HG03558 (cell line): ENCODE measurements around the gene PHF20.
"Not testable (repeated sequence)": the region's sequence is repeated elsewhere in the genome, so short reads cannot be mapped to it uniquely, and the experiment has no call there.

Experiments
- ATAC-seq: cut with Tn5 transposase; IDR thresholded peaks from one replicate; pipeline ENCODE4 v1.9.1; 2021; ENCODE audit warnings: moderate number of reproducible peaks; ENCODE audit not compliant: unreplicated experiment; ENCODE audit errors: extremely low read depth

Gene PHF20

DNA sequence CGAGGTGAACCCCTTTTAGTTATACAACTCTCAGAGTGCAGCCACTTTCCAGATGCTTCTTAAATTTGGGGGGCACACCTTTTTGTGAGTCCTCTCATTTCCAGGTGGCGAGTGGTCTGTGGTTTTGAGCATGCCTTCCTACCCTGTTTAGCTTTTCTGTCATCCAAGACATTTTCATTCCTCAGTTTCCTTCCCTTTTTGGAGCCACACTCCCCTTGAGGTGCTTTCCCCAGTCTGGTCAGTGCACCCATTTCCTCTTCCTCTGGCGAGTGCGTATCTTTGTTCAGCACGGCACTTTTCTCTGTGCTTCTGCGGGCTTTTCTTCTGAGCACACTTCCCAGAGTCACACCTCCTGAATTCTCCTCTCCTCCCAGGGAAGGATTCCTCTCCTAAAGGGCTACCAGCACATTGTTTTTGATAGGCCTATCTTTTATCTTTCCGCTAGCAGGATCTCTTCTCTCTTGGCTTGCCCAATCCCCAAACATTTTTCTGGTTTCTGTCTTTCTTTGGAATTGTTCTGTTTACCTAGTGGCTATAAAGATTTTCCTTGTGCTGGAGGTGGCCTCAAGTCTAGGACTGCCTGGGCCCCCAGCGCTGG lies 1.4 kb downstream of the PHF20 start:
- ATAC-seq, result no peak

DNA sequence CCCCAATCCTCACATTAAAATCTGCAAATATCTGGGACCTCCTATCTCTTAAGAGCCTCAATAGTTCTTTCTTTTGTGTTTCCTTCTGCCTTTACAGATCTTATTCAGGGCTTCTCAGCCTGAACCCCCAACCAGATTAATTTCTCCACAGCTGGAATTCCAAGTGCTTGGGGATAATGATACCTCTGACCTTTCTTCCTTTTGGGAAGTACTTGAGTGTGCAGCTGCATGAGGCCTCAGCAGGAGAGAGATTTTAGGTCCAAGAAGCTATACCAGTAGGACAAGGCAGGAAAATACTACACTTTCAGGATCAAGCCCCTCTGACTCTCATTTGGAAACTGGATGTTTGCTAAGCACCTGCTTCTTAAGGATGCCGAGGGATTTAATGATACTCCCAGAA lies 2.6 kb downstream of the PHF20 start:
- no peak for ATAC-seq

DNA sequence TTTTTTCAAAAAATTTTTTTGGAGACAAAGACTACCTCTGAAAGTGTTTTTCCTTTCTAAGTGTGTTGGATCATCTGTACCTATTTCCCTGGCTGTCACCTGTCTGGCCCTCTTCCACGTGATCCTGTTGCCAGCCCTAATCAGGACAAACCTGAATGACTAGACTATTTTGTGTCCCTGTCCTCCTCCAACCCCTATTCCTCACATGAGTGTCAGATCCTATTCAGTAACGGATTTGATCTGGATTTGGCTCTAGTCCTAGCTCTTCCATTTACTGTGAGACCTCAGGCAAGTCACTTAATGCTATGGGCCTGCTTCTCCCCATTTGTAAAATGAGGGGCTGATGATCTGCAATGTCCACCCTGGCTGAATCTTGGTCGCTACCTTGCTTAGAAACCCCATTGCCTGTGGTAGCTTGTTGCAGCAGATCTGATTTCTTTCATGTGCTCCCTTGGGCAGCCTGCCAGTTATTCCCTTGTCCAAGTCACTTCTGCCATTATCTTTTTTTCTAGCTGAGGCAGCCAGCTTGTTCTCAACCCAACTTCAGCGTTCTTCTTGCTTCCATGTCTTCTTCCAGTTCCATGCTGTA lies 4.8 kb downstream of the PHF20 start:
- no peak for ATAC-seq

DNA sequence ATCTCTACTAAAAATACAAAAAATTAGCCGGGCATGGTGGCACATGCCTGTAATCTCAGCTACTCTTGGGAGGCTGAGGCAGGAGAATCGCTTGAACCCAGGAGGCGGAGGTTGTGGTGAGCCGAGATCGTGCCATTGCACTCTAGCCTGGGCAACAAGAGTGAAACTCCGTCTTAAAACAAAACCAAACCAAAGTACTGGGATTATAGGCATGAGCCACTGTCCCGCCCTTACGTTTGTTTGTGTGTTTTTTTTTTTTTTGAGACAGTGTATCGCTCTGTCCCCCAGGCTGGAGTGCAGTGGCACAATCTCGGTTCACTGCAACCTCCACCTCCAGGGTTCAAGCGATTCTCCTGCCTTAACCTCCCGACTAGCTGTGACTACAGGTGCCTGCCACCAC lies 12.0 kb downstream of the PHF20 start:
- ATAC-seq, result not testable (repeated sequence)

DNA sequence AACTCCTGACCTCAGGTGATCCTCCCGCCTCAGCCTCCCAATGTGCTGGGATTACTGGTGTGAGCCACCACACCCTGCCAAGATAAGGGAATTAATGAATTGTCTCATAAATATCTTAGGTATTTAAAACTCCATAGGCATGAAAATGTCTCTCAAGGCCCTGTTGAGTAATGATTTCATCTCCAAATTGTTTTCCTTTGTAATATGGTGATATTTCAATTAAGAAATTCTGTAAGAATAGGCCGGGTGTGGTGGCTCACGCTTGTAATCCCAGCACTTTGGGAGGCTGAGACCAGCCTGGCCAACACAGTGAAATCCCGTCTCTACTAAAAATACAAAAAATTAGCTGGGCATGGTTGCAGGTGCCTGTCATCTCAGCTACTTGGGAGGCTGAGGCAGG lies 13.7 kb downstream of the PHF20 start:
- ATAC-seq, result not testable (repeated sequence)

DNA sequence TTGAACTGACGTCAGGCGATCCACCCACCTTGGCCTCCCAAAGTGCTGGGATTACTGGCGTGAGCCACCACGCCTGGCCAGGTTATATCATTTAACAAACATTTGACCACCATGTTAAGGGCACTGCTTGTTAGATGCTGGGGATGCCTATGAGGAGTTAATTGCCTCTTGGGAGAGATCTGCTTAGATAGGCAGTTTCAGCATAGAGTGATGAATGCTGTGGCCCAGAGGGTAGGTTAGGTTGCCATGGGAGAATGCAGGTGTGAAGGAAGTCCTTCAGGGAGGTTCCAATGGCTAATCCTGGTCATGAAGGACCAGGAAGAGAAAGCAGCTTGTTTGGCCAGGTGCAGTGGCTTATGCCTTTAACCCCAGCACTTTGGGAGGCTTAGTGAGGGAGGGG lies 17.0 kb downstream of the PHF20 start:
- no peak for ATAC-seq

DNA sequence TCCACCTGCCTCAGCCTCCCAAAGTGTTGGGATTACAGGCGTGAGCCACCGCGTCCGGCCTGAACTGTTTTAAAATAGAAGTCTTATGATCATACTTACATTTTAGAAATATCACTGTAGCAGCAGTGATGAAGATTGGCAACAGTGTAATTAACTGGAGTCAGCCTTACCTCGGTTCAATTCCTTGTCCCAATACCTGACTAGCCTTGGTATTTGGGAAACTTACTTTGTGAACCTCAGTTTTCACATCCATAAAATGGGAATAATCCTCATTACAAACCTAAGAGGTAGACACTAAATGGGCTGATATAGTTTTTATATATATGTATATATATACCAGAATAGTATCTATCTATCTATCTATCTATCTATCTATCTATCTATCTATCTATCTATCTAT lies 19.3 kb downstream of the PHF20 start:
- no peak for ATAC-seq

DNA sequence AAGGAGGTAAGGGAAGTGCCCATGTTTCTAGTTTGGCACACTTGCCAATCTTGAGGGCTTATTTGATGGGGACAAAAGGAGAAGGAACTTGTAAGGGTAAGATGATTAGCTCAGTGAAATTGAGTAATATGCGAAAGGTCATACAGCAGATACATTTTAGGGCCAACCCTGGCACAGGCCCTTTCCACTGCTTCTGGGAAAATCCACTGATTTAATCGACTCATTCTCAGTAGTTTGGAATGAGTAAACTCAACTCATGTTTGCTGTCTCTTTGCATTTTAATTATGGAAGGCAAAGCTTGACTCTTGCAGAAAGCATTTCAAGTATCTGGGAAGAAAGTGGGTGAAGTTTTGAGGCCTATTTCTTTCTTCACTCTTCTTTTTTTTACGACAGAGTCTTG lies 20.0 kb downstream of the PHF20 start:
- ATAC-seq, result no peak

DNA sequence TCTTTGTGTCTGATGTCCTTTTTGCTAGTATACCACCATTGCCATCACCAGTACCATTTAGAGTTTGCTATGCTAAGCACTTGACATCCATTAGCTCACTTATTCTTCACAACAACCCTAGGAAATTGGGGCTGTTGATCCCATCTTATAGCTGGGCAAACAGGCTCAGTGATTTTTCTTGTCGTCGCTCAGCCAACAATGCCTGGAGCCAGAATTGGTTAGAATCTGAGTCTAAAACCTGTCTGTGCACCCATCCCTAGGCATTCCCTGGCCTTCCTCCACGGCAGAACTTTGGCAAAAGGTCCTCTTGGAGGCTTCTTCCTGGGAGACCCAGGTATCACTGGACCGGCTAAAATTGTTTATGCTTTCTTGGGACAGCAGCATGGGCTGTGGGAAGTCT lies 20.9 kb downstream of the PHF20 start:
- ATAC-seq, result no peak

DNA sequence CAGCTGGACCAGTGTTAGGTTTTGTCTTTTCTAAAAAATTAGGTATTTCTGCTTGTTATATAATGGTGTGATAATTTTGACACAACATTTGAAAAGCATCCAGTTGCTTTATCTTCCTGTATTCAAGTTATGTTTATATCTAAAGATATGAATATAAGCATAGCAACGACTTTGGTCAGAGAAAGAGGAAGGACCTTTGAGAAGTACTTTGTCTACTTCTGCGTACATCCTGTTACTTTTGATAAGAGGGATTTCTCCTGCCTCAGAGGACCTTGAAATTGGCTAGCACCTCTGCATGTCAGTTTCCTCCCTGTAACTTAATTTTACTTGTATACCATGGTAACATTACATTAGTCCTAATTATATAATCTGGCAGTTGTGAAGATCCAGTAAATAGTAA lies 24.8 kb downstream of the PHF20 start:
- ATAC-seq, result no peak

DNA sequence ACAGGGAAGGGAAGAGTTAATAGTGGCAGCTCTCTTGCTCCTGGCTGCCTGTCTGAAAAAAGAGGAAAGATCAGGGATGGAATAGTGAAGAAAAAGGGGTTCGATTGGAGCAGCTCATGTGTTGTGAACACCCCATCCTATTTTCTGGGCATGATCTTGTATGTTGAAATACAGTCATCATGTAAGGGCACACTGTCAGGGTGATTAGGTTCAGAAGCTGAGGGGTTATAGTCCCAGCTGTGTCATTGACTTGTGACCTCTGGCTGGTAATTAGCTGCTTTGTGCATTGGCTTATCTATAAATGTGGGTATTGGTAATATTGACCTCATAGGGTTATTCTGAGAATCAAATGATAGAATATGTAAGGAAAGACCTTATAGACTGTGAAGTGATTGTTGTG lies 30.1 kb downstream of the PHF20 start:
- ATAC-seq, result no peak

DNA sequence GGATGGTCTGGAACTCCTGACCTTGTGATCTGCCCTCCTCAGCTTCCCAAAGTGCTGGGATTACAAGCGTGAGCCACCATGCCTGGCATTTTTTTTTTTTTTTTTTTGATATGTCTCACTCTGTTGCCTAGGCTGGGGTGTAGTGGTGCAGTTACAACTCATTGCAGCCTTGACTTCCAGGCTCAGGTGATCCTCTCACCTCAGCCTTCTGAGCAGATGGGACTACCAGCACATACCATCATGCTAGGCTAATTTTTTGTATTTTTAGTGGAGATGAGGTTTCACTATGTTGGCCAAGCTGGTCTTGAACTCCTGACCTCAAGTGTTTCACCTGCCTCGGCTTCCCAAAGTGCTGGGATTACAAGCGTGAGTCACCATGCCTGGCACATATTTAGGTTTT lies 34.3 kb downstream of the PHF20 start:
- no peak for ATAC-seq

DNA sequence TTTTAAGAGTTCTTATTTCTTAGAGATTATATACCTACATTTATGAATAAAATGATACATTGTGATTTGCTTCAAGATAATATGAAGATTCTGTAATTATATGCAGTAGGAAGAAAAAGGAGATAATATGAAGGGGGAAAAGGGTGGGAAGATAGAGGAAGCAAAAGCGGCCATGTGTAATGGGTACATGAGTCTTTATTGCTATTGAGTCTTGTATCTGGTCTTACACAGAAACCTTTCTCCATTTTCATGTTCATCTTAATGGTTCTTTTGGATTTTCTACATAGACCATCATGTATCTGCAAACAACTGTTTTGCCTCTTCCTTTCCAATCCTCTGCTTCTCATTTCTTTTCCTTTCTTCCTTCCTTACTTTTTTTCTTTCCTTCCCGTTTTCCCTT lies 36.1 kb downstream of the PHF20 start:
- ATAC-seq, result no peak

DNA sequence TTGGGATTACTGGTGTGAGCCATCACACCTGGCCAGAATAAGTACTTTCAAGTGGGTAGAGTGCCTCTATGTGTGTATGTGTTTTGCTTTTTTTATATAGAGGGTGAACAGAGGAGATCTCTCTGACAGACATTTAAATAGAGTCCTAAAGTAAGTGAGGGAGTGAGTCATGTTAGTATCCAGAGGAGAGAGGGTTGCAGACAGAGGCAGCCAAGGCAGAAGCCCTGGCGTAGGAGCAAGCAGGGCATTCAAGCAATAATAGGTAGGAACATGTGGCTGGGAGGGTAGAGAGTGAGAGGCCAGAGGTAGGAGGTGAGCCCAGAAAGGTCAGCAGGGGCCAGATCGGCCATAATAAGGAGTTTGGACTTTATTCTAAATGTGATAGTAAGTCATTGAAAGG lies 48.9 kb downstream of the PHF20 start:
- no peak for ATAC-seq

DNA sequence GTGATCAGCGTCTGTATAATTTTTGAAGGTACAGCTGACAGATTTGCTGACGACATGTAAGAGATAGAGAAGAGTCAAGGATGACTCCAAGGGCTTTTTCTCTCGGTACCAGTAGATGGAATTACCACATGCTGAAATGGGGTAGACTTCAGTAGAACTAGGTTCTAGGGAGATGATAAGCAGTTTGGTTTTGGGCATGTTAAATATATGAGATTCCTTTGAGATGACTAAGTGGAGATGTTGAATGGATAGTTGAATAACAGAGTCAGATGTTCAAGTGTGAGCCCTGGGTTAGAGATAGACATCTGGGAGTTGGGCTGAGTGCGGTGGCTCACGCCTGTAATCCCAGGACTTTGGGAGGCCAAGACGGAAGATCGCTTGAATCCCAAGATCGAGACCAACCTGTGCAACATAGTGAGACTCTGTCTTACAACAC lies 50.0 kb downstream of the PHF20 start:
- ATAC-seq, result no peak

DNA sequence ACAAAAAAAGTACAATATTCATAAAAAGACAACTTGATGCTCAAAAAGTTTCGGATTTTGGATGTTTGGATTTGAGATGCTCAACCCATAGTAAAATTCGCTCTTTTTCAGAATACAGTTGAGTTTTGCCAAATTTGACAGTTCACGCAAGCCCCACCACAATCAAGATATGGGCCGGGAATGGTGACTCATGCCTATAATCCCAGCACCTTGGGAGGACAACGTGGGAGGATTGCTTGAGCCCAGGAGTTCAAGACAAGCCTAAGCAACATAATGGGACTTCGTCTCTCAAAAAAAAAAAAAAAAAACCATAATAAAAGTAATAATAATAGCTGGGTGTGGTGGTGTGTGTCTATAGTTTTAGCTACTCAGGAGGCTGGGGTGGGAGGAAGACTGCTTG lies 51.3 kb downstream of the PHF20 start:
- no peak for ATAC-seq

DNA sequence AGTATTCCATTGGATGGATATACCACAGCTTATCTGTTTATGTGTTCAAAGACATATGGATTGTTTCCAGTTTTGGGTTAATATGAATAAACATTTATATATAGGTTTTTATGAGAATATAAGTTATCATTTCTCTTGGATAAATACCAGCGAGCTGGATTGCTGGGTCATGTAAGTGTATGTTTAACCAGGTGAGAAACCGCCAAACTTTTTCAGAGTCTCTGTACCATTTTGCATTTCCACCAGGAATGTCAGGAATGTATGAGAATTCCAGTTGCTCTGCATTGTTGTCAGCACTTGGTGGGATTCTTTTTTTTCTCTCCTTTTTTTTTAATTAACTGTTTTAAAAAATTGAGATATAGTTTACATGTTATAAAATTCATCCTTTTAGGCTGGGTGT lies 52.1 kb downstream of the PHF20 start:
- ATAC-seq, result no peak

DNA sequence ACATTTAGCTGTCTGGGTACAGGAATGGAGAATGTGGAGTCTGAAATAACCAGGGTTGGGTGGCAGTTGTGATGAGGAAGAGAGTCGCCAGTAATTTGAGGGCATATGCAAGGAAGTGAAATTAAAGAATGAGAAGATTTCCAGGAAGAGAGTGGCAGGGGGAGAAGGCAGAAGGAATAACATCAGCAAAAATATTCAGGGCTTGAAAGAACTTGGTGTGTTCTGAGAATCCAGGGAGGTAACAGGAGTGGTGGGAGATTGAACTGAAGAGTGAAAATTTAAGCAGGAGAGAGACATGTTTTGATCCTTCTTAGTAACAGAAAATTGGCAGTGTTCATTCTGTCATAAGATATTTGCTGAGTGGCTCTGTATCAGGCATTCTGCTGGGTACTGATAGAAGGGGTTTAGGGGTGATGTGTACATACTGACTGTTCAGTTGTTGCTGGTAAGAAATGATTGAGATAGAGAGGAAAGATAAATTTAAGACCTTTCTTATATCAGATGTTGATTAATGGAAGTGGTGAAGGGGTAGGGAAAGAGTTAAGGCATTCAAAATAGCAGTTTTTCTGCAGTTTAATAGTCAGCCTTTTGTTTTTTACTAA lies 54.7 kb downstream of the PHF20 start:
- no peak for ATAC-seq

DNA sequence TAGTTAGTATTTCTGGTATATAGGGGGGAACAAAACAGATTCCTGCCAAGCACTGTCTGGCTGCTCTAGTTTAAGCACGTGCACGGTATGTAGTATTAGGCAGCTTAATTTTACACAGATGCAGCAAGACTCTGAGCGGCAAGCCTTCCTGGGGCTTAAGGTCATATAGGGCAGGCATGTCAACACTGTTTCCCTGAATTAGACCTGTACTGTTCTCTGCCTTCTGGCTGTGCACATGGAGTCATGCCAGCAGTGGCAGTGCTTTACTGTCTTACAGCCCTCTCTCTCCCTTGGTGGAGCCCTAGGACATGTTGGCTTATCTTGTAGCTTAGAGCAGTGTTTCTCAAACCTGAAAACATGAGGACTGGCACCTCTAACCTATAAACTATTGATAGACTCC lies 56.6 kb downstream of the PHF20 start:
- ATAC-seq, result no peak

DNA sequence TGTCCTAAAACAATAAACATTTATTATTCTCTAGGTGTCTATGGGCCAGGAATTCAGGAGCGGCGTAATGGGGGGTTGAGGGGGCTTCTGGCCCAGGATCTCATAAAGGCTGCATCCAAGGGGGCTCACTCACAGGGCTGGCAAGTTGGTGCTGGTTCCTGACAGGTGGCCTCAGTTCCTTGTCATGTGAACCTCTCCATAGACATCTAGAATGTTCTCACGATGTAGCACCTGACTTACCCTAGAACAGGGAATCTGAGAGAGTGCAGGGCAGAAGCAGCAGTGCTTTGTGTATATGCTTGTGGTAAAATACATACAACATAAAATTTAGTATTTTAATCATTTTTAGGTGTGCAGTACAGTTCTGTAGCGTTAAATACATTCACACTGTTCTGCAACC lies 57.1 kb downstream of the PHF20 start:
- ATAC-seq, result no peak

DNA sequence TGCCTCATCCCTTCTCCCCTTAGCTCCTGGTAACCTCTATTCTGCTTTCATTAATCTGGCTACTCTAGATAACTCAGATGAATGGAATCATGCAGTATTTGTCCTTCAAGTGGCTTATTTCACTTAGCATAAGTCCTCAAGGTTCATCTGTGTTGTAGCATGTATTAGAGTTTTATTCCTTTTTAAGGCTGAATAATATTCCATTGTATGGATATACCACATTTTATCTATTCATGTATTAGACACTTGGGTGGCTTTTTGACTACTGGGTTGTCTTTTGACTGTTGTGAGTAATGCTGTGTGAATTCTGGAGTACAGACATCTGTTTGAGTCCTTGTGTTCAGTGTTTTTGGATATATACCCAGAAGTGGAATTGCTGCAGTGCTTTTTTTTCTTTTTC lies 58.4 kb downstream of the PHF20 start:
- no peak for ATAC-seq

DNA sequence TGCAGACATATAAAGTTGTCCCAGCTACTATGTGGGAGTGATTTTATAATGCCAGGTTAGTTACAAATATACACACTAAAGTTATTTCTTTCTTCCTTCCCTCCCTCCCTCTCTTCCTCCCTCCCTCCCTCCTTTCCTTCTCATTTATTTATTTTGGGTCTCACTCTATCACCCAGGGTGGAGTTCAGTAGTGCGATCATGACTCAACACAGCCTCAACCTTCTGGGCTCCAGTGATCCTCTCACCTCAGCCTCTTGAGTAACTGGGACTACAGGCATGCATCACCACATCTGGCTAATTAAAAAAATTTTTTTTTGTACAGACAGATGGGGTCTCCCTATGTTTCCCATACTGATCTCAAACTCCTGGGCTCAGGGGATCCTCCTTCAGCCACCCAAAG lies 59.2 kb downstream of the PHF20 start:
- no peak for ATAC-seq
